Mesenchymal stem cell (in vitro differentiated cells and primary cell): ENCODE measurements around the gene REV3L.

Experiments used
- DNase-seq: peaks from one replicate; pipeline ENCODE4 v3.0.0-alpha.2; 2013
- H2AFZ ChIP-seq: one replicate; pipeline ENCODE4 v1.6.1; 2013; ENCODE audit warnings: low read depth, mild to moderate bottlenecking, control low read depth, inconsistent platforms, low read length, moderate library complexity
- H2AK5ac ChIP-seq: 2 replicates; pipeline ENCODE4 v1.6.1; 2013; ENCODE audit warnings: low read length, moderate library complexity, mild to moderate bottlenecking, inconsistent platforms; ENCODE audit not compliant: severe bottlenecking
- H2BK120ac ChIP-seq: one replicate; pipeline ENCODE4 v1.6.1; 2013; ENCODE audit warnings: low read depth, mild to moderate bottlenecking, inconsistent platforms, low read length, moderate library complexity
- H2BK12ac ChIP-seq, 2 experiments: one replicate each; pipeline ENCODE4 v1.6.1; 2013; ENCODE audit warnings: inconsistent platforms in 2 of 2, low read length in 2 of 2, mild to moderate bottlenecking in 2 of 2, moderate library complexity in 2 of 2, control low read depth in 1 of 2
- H2BK15ac ChIP-seq: one replicate; pipeline ENCODE4 v1.6.1; 2013; ENCODE audit warnings: mild to moderate bottlenecking, low read depth, inconsistent platforms; ENCODE audit not compliant: poor library complexity, severe bottlenecking
- H2BK5ac ChIP-seq: 2 replicates; pipeline ENCODE4 v1.6.1; 2013; ENCODE audit warnings: low read depth, mild to moderate bottlenecking, low read length, control low read depth, inconsistent platforms; ENCODE audit not compliant: poor library complexity, severe bottlenecking
- H3K14ac ChIP-seq, 2 experiments: one replicate each; pipeline ENCODE4 v1.6.1; 2013; ENCODE audit warnings: inconsistent platforms in 2 of 2, low read length in 2 of 2, control low read depth in 1 of 2, mild to moderate bottlenecking in 1 of 2, moderate library complexity in 1 of 2
- H3K18ac ChIP-seq, 2 experiments: one replicate each; pipeline ENCODE4 v1.6.1; 2013; ENCODE audit warnings: inconsistent platforms in 2 of 2, low read length in 2 of 2, control low read depth in 1 of 2, low read depth in 1 of 2, mild to moderate bottlenecking in 1 of 2
- H3K23ac ChIP-seq, 2 experiments: one replicate each; pipeline ENCODE4 v1.6.1; 2013; ENCODE audit warnings: inconsistent platforms in 2 of 2, low read length in 2 of 2, mild to moderate bottlenecking in 2 of 2, moderate library complexity in 2 of 2, control low read depth in 1 of 2
- H3K27ac ChIP-seq: 2 replicates; pipeline ENCODE4 v1.5.1; 2013; ENCODE audit warnings: mild to moderate bottlenecking, moderate library complexity, low read length, control low read depth, inconsistent platforms; ENCODE audit not compliant: poor library complexity, severe bottlenecking
- H3K27me3 ChIP-seq, 2 experiments: 2 replicates each; pipeline versions ENCODE4 v1.6.1 to v1.7.0; 2013; ENCODE audit warnings: low read length in 2 of 2, mild to moderate bottlenecking in 2 of 2, moderate library complexity in 2 of 2, control low read depth in 1 of 2, inconsistent platforms in 1 of 2; ENCODE audit not compliant: control insufficient read depth in 1 of 2, insufficient read depth in 1 of 2
- H3K36me3 ChIP-seq, 2 experiments: 2 replicates each; pipeline versions ENCODE4 v1.6.1 to v1.7.0; 2013; ENCODE audit warnings: low read length in 2 of 2, control low read depth in 1 of 2, inconsistent platforms in 1 of 2, low read depth in 1 of 2, mild to moderate bottlenecking in 1 of 2; ENCODE audit not compliant: insufficient read depth in 2 of 2, control insufficient read depth in 1 of 2
- H3K4ac ChIP-seq, 2 experiments: one replicate each; pipeline ENCODE4 v1.6.1; 2013; ENCODE audit warnings: inconsistent platforms in 2 of 2, low read length in 2 of 2, mild to moderate bottlenecking in 2 of 2, moderate library complexity in 2 of 2, control low read depth in 1 of 2, low read depth in 1 of 2
- H3K4me1 ChIP-seq: 2 replicates; pipeline ENCODE4 v1.6.1; 2013; ENCODE audit warnings: low read depth, low read length, control low read depth; ENCODE audit not compliant: control insufficient read depth, insufficient read depth
- H3K4me2 ChIP-seq: 2 replicates; pipeline ENCODE4 v1.6.1; 2013; ENCODE audit warnings: low read length, mild to moderate bottlenecking, inconsistent platforms; ENCODE audit not compliant: poor library complexity, severe bottlenecking
- H3K4me3 ChIP-seq, 2 experiments: 2 replicates each; pipeline versions ENCODE4 v1.5.1 to v1.7.0; 2013; ENCODE audit warnings: low read length in 2 of 2, mild to moderate bottlenecking in 2 of 2, control low read depth in 1 of 2, low read depth in 1 of 2; ENCODE audit not compliant: insufficient read depth in 1 of 2
- H3K79me1 ChIP-seq: replicated peaks from 2 replicates; pipeline ENCODE4 v1.6.1; 2013; ENCODE audit warnings: mild to moderate bottlenecking, control low read depth, low read length, inconsistent platforms; ENCODE audit not compliant: poor library complexity, severe bottlenecking
- H3K9ac ChIP-seq: 2 replicates; pipeline ENCODE4 v1.7.0; 2013; ENCODE audit warnings: mild to moderate bottlenecking, low read length, moderate library complexity
- H3K9me3 ChIP-seq: 2 replicates; pipeline ENCODE4 v1.7.0; 2013; ENCODE audit warnings: mild to moderate bottlenecking, low read length; ENCODE audit not compliant: control insufficient read depth
- H4K8ac ChIP-seq: one replicate; pipeline ENCODE4 v1.6.1; 2013; ENCODE audit warnings: inconsistent platforms, mild to moderate bottlenecking, low read length, moderate library complexity
- H4K91ac ChIP-seq: one replicate; pipeline ENCODE4 v1.6.1; 2013; ENCODE audit warnings: mild to moderate bottlenecking, low read length, inconsistent platforms
- WGBS: methylation state at CpG from one replicate; pipeline ENCODE4 v1.1.7; 2013; ENCODE audit warnings: mixed read lengths; 5-methylcytosine and 5-hydroxymethylcytosine counted together

REV3L gene

DNA sequence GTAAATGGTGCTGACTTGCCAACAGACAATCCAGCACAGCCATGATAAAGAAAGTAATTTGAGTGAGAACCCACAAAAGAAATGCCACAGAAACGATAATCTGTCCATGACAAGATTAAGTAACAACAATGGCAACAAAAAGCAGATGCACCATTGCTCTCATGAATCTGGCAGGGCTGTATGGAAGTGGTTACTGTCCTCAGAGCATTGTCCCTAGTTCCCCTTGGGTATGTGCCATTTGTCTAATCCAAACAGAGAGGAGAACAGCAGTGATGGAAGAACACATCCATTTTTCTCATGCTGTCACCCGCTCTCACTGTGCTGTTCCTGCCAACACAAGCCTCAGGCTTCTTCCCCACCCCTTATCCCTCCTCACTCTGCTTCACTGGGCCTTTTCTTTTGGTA, 65.8 kb downstream of the REV3L start:
- peak; percentile 50 for DNase-seq
- H3K9ac ChIP-seq, result peak overlapping the region; percentile 4
- H2AK5ac ChIP-seq, result no peak overlapping the region
- no peak overlapping the region for H2AFZ ChIP-seq
- no peak overlapping the region for H3K18ac ChIP-seq
- H4K91ac ChIP-seq, result no peak overlapping the region
- H3K36me3 ChIP-seq, result peaks cover 0 to 50% of the 10 kb centered on the region in 2 experiments
- H3K79me1 ChIP-seq, result peaks cover 11% of the 10 kb centered on the region
- no peak overlapping the region for H3K4me2 ChIP-seq
- H3K27ac ChIP-seq, result no peak overlapping the region
- H3K4me1 ChIP-seq, result peaks cover 5% of the 10 kb centered on the region
- no peak overlapping the region for H2BK120ac ChIP-seq
- H3K4ac ChIP-seq, result no peak overlapping the region
- H2BK5ac ChIP-seq, result no peak overlapping the region
- no peak overlapping the region for H3K14ac ChIP-seq
- H4K8ac ChIP-seq, result no peak overlapping the region
- no peak overlapping the region for H2BK12ac ChIP-seq
- no peaks in the 10 kb centered on the region for H3K9me3 ChIP-seq
- WGBS, result 86% methylated on average over 2 of the region's 2 CpGs
- no peaks in the 10 kb centered on the region for H3K27me3 ChIP-seq
- H3K23ac ChIP-seq, result no peak overlapping the region
- H2BK15ac ChIP-seq, result no peak overlapping the region
- no peak overlapping the region for H3K4me3 ChIP-seq

DNA sequence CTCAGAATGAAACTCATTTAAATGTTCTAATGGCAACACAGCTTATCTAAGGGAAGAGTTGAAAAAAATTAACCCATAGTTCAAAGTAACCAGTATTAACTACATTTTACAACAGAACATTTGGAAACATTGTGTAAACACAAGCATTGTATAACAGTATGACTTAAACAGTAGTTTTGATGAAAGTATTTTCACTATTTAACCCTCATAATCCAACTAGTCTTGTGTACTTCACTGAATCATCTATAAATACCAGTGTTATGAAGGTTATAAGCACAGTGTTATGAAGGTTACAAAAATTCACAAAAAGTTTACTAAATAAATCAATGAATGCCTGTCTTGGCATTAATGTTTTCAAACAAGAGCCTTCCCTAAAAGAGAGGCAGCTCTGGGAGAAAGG, 66.5 kb downstream of the REV3L start:
- H2AFZ ChIP-seq, result no peak overlapping the region
- no peak overlapping the region for H2BK5ac ChIP-seq
- no peak overlapping the region for H4K91ac ChIP-seq
- H3K27me3 ChIP-seq, result no peaks in the 10 kb centered on the region
- no peak overlapping the region for H3K4me2 ChIP-seq
- H3K27ac ChIP-seq, result peak overlapping the region; percentile 30
- H3K23ac ChIP-seq, result no peak overlapping the region
- no peak overlapping the region for H2BK12ac ChIP-seq
- no peak overlapping the region for H3K18ac ChIP-seq
- peaks cover 0 to 56% of the 10 kb centered on the region in 2 experiments for H3K36me3 ChIP-seq
- no peak overlapping the region for H3K4me3 ChIP-seq
- no peak overlapping the region for H3K9ac ChIP-seq
- H2BK15ac ChIP-seq, result no peak overlapping the region
- peaks cover 5% of the 10 kb centered on the region for H3K4me1 ChIP-seq
- H2AK5ac ChIP-seq, result no peak overlapping the region
- no peak overlapping the region for H3K14ac ChIP-seq
- H4K8ac ChIP-seq, result no peak overlapping the region
- no peak overlapping the region for H2BK120ac ChIP-seq
- H3K9me3 ChIP-seq, result no peaks in the 10 kb centered on the region
- peaks cover 11% of the 10 kb centered on the region for H3K79me1 ChIP-seq
- no peak overlapping the region for H3K4ac ChIP-seq
- no peak for DNase-seq

DNA sequence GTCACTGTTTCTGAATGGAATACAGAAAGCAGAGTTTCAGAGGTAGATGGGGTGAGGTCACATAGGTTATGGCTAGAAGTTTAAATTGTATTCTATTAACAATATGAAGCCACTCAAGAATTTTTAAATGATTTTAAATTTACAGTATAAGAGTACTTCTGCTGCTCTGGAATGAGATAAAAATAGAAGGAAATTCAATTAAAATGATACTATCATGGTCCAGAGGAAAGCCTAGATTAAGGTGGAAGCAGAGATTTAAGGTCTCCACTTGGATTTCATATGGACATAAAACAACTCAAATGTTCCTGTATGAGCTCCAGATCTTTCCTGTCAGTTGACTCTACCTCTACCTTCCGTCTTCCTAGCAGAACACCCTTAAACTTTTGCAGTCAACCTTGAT, 68.6 kb downstream of the REV3L start:
- H3K9ac ChIP-seq, result no peak overlapping the region
- no peak overlapping the region for H2BK12ac ChIP-seq
- H4K91ac ChIP-seq, result no peak overlapping the region
- H3K4me1 ChIP-seq, result peaks cover 5% of the 10 kb centered on the region
- H3K27ac ChIP-seq, result no peak overlapping the region
- 96% methylated on average over 1 of the region's 1 CpG for WGBS
- no peak overlapping the region for H3K4me2 ChIP-seq
- peaks cover 4% of the 10 kb centered on the region for H3K79me1 ChIP-seq
- H3K4me3 ChIP-seq, result no peak overlapping the region
- H3K14ac ChIP-seq, result no peak overlapping the region
- no peak overlapping the region for H3K4ac ChIP-seq
- H3K27me3 ChIP-seq, result no peaks in the 10 kb centered on the region
- no peak overlapping the region for H3K18ac ChIP-seq
- H2AK5ac ChIP-seq, result no peak overlapping the region
- no peak overlapping the region for H2BK5ac ChIP-seq
- H3K9me3 ChIP-seq, result no peaks in the 10 kb centered on the region
- H4K8ac ChIP-seq, result no peak overlapping the region
- H3K36me3 ChIP-seq, result peaks cover 0 to 74% of the 10 kb centered on the region in 2 experiments
- no peak overlapping the region for H3K23ac ChIP-seq
- H2AFZ ChIP-seq, result no peak overlapping the region
- H2BK15ac ChIP-seq, result no peak overlapping the region
- H2BK120ac ChIP-seq, result no peak overlapping the region
- DNase-seq, result no peak

GRCh38 chr6:111411978-111412566, 70.9 kb downstream of the REV3L start:
- Histone ChIP-seq H4K91ac (no peak overlapping the region), H2BK120ac (no peak overlapping the region), H3K4ac (no peak overlapping the region), H3K27ac (no peak overlapping the region), H3K27me3 (no peaks in the 10 kb centered on the region), H3K9ac (no peak overlapping the region), H2AFZ (no peak overlapping the region), H4K8ac (no peak overlapping the region), H3K9me3 (no peaks in the 10 kb centered on the region), H3K36me3 (peaks cover 4 to 91% of the 10 kb centered on the region in 2 experiments), H3K4me3 (no peak overlapping the region), H3K23ac (no peak overlapping the region), H3K4me2 (no peak overlapping the region), H3K14ac (no peak overlapping the region), H2BK12ac (no peak overlapping the region), H3K79me1 (peaks cover 4% of the 10 kb centered on the region), H2AK5ac (no peak overlapping the region), H2BK5ac (no peak overlapping the region), H2BK15ac (no peak overlapping the region), H3K18ac (no peak overlapping the region), H3K4me1 (no peaks in the 10 kb centered on the region)
- WGBS, result no CpG with 5 or more reads among the region's 4 CpGs
- DNase-seq, result no peak
